PC-9 (cell line): Measurements from ENCODE around the gene ELOVL5.
"Not testable (repeated sequence)": the region's sequence is repeated elsewhere in the genome, so short reads cannot be mapped to it uniquely, and the experiment has no call there.

Source experiments
- EZH2 ChIP-seq: fragments of 200-600 bp; sonication (generic); IDR thresholded peaks from 2 replicates; pipeline ENCODE4 v1.8.0; 2017; ENCODE audit warnings: antibody characterized with exemption, low read depth
- TF ChIP-seq, protein P1 (sequence below): fragments of 200-600 bp; sonication (generic); conservative IDR thresholded peaks from 2 replicates; pipeline ENCODE4 v1.6.1; 2017; ENCODE audit warnings: mixed run types, antibody characterized with exemption, mild to moderate bottlenecking, moderate library complexity

DNA sequence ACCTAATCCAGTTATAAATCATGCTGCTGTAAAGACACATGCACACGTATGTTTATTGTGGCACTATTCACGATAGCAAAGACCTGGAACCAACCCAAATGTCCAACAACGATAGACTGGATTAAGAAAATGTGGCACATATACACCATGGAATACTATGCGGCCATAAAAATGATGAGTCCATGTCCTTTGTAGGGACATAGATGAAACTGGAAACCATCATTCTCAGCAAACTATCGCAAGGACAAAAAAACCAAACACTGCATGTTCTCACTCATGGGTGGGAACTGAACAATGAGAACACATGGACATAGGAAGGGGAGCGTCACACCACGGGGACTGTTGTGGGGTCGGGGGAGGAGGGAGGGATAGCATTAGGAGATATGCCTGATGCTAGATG is 31.5 kb downstream of the ELOVL5 start:
- TF ChIP-seq, protein P1, sequence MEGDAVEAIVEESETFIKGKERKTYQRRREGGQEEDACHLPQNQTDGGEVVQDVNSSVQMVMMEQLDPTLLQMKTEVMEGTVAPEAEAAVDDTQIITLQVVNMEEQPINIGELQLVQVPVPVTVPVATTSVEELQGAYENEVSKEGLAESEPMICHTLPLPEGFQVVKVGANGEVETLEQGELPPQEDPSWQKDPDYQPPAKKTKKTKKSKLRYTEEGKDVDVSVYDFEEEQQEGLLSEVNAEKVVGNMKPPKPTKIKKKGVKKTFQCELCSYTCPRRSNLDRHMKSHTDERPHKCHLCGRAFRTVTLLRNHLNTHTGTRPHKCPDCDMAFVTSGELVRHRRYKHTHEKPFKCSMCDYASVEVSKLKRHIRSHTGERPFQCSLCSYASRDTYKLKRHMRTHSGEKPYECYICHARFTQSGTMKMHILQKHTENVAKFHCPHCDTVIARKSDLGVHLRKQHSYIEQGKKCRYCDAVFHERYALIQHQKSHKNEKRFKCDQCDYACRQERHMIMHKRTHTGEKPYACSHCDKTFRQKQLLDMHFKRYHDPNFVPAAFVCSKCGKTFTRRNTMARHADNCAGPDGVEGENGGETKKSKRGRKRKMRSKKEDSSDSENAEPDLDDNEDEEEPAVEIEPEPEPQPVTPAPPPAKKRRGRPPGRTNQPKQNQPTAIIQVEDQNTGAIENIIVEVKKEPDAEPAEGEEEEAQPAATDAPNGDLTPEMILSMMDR, result not testable (repeated sequence)
- not testable (repeated sequence) for TF ChIP-seq EZH2
